ENCODE results near the gene PASK. TPM values are rescaled to one million over a fixed set of nuclear protein-coding genes. Genes with fewer than 3 reads are reported as not detected.

PASK gene
- total RNA-seq, 6 donors from 2014 or later = 4.3 to 18.9 (median 13.8) TPM

- Histone ChIP-seq H3K27me3 (no peaks in the 10 kb centered on the region), H3K4me1 (no peaks in the 10 kb centered on the region), H3K4me3 (no peak overlapping the region), H3K9me3 (no peaks in the 10 kb centered on the region), H3K27ac (no peak overlapping the region), H3K36me3 (peaks cover 0 to 13% (median 6%) of the 10 kb centered on the region in 4 donors)
- no peak for ATAC-seq (ENCODE audit: low FRiP score in 2 of 2)
- WGBS, 2 donors = 95 to 99% methylated on average over 6 of the region's 6 CpGs
- TF ChIP-seq POLR2A (IDR thresholded peaks at IDR 0.05) = no peak
- DNase-seq = no peak
These were observed 7.2 kb downstream of the PASK start for GRCh38 chr2:241142063-241142462.

- WGBS, 2 donors = 92 to 93% methylated on average over 14 of the region's 14 CpGs
- DNase-seq (no peak), ATAC-seq (ENCODE audit: low FRiP score in 2 of 2) (no peak)
- peaks cover 0 to 18% (median 9%) of the 10 kb centered on the region in 4 donors for H3K36me3 ChIP-seq
- no peaks in the 10 kb centered on the region for H3K27me3 ChIP-seq
- no peaks in the 10 kb centered on the region for H3K4me1 ChIP-seq
- no peaks in the 10 kb centered on the region for H3K9me3 ChIP-seq
- H3K27ac ChIP-seq = no peak overlapping the region
- TF ChIP-seq CTCF (IDR thresholded peaks at IDR 0.05) (no peak), POLR2AphosphoS5 (IDR thresholded peaks at IDR 0.05) (no peak), POLR2A (IDR thresholded peaks at IDR 0.05) (no peak), EP300 (IDR thresholded peaks at IDR 0.05) (no peak)
- H3K4me3 ChIP-seq = no peak overlapping the region
These were observed 8.0 kb downstream of the PASK start for GRCh38 chr2:241141214-241141770.

- H3K27ac ChIP-seq = no peak overlapping the region
- no peaks in the 10 kb centered on the region for H3K27me3 ChIP-seq
- H3K36me3 ChIP-seq = peaks cover 0 to 19% (median 9%) of the 10 kb centered on the region in 4 donors
- no peaks in the 10 kb centered on the region for H3K4me1 ChIP-seq
- no peak overlapping the region for H3K4me3 ChIP-seq
- 98 to 100% methylated on average over 3 to 9 of the region's 10 CpGs for WGBS, 2 donors
- TF ChIP-seq EP300 (IDR thresholded peaks at IDR 0.05) (no peak), CTCF (IDR thresholded peaks at IDR 0.05) (no peak), POLR2A (IDR thresholded peaks at IDR 0.05) (no peak), POLR2AphosphoS5 (IDR thresholded peaks at IDR 0.05) (no peak)
- ATAC-seq (ENCODE audit: low FRiP score in 2 of 2) = no peak
- H3K9me3 ChIP-seq = no peaks in the 10 kb centered on the region
- DNase-seq = peak in 1 of 2 donors; percentile 42
These were observed 8.8 kb downstream of the PASK start for GRCh38 chr2:241140445-241140840.

- no peak for TF ChIP-seq EP300 (IDR thresholded peaks at IDR 0.05)
- TF ChIP-seq POLR2A (IDR thresholded peaks at IDR 0.05) = no peak
- TF ChIP-seq POLR2AphosphoS5 (IDR thresholded peaks at IDR 0.05) = no peak
- no peak for TF ChIP-seq CTCF (IDR thresholded peaks at IDR 0.05)
- no peaks in the 10 kb centered on the region for H3K4me1 ChIP-seq
- peak in 1 of 2 donors; percentile 59 for DNase-seq
These were observed 9.5 kb downstream of the PASK start for GRCh38 chr2:241139531-241140444.

GRCh38 chr2:241138471-241138870 lies 10.8 kb downstream of the PASK start:
- no peak for DNase-seq
- WGBS, 2 donors = 93 to 99% methylated on average over 8 to 16 of the region's 16 CpGs

More at GRCh38 chr2:241139531-241140444, 9.5 kb downstream of the PASK start:
- H3K9me3 ChIP-seq = no peaks in the 10 kb centered on the region
- H3K36me3 ChIP-seq = peaks cover 0 to 19% (median 9%) of the 10 kb centered on the region in 4 donors
- no peak overlapping the region for H3K4me3 ChIP-seq
- no peaks in the 10 kb centered on the region for H3K27me3 ChIP-seq
- H3K27ac ChIP-seq = no peak overlapping the region
- no peak for ATAC-seq (ENCODE audit: low FRiP score in 2 of 2)
- WGBS, 2 donors = 94 to 96% methylated on average over 13 to 24 of the region's 24 CpGs

More at GRCh38 chr2:241138471-241138870, 10.8 kb downstream of the PASK start:
- Histone ChIP-seq H3K27ac (no peak overlapping the region), H3K27me3 (no peaks in the 10 kb centered on the region), H3K36me3 (peaks cover 0 to 19% (median 9%) of the 10 kb centered on the region in 4 donors), H3K9me3 (no peaks in the 10 kb centered on the region), H3K4me3 (no peak overlapping the region), H3K4me1 (no peaks in the 10 kb centered on the region)
- TF ChIP-seq POLR2A (IDR thresholded peaks at IDR 0.05) = no peak
- no peak for TF ChIP-seq EP300 (IDR thresholded peaks at IDR 0.05)
- no peak for ATAC-seq (ENCODE audit: low FRiP score in 2 of 2)
